ENCODE data around the gene NIT1. TPM values are rescaled to one million over a fixed set of nuclear protein-coding genes. Genes with fewer than 3 reads are reported as not detected.

NIT1 gene
- total RNA-seq, 1 experiment from 2014 or later: 26.8 TPM

GRCh38 chr1:161130266-161130665 is 12.4 kb downstream of the NIT1 start:
- no peak overlapping the region for H2AFZ ChIP-seq
- no peaks in the 10 kb centered on the region for H3K9me2 ChIP-seq (ENCODE audit: insufficient read depth)
- H3K9me3 ChIP-seq (ENCODE audit: insufficient read depth, low read depth): no peaks in the 10 kb centered on the region
- H3K4me1 ChIP-seq (replicated peaks; ENCODE audit: insufficient read depth): peaks cover 21% of the 10 kb centered on the region
- intact Hi-C loops (cut with micrococcal nuclease; ENCODE audit: unreplicated experiment): loop anchor here (10.0 kb wide), 1 partner anchor 135 kb away; no protein-coding TSS in a partner anchor
- H3K4me2 ChIP-seq: no peak overlapping the region; the same call in 1 of the 2 replicates
- no peak overlapping the region for H3K4me3 ChIP-seq
- H3K27ac ChIP-seq: no peak overlapping the region
- 0 out of 2 replicates have a peak, but pooled peaks cover 18% of the 10 kb centered on the region for H3K36me3 ChIP-seq (ENCODE audit: low read depth)
- TF ChIP-seq EZH2 (IDR thresholded peaks at IDR 0.05; ENCODE audit: low read depth): no peak
- no peak for TF ChIP-seq CTCF (conservative IDR thresholded peaks at IDR 0.05)
- CTCF ChIA-PET: interaction anchor here (0.6 kb wide), 1 partner anchor 634 kb away, joined by 8 read pairs; no protein-coding TSS in a partner anchor
- H3K79me2 ChIP-seq (ENCODE audit: low read depth): peaks cover 37% of the 10 kb centered on the region
- H4K20me1 ChIP-seq (ENCODE audit: insufficient read depth): no peaks in the 10 kb centered on the region; the same call in 1 of the 2 replicates
- POLR2A ChIA-PET (ENCODE audit: unreplicated experiment): no interaction called here
- no peaks in the 10 kb centered on the region for H3K27me3 ChIP-seq (ENCODE audit: insufficient read depth, low read depth)
- peaks cover 52% of the 10 kb centered on the region for H3F3A ChIP-seq (ENCODE audit: insufficient read depth, low read depth)
- DNase-seq: no peak
- no TSS peak for BruUV-seq (replicated peaks)

DNA sequence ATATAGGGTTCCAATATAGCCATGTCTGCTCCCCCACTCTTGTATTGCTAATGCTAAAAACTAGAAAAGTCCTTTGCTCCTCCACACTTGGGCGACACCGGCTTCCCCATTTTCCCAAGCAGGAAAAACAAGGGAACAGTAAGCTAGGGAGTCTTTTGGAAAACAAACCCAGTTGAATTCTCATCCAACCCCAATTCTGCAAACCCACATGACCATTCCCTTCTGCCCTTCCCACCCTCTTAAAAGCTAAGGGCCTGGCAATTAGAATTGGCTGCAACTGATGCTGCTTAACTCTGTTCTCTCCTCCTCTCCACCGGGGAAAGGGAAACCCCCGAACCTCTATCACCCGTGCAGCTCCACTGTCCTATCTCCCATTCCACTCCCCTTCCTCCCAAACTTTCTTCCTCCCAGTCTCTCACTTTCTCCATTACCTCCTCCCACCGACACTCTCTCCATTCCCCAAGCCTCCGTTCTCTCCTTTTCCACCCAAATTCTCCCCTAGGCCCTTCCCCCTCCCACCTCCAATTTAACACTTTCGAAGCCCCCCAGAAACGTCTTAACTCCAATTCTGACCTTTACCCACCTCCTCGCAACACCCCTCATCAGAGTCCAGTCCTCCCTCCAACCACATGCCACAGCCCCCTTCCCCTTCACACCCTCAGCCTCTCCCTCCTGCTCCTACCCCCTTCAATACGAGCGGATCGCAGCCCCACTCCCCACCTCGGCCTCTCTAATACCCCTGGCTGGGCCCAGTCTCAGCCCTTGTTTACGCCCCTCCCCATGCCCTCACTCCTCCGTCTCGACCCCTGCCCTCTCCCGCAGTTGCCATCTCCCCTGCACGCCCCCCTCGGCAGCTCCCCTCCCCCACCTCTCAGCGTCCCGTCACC is 13.9 kb downstream of the NIT1 start:
- BruUV-seq (replicated peaks): no TSS peak
- H3K4me2 ChIP-seq: peak overlapping the region; percentile 84
- ChIA-PET CTCF (no interaction called here), POLR2A (ENCODE audit: unreplicated experiment) (interaction anchor here (0.5 to 0.7 kb wide), 3 partner anchors 39 to 104 kb away, joined by 4 to 24 read pairs (median 6); no protein-coding TSS in a partner anchor)
- TF ChIP-seq EZH2 (IDR thresholded peaks at IDR 0.05; ENCODE audit: low read depth) (no peak), CTCF (conservative IDR thresholded peaks at IDR 0.05) (no peak)
- peak overlapping the region; percentile 90 for H2AFZ ChIP-seq
- peak overlapping the region; percentile 91 for H3K27ac ChIP-seq
- H3F3A ChIP-seq (ENCODE audit: insufficient read depth, low read depth): peaks cover 62% of the 10 kb centered on the region
- DNase-seq: no peak
- peak overlapping the region; percentile 66 for H3K4me3 ChIP-seq
- peaks cover 49% of the 10 kb centered on the region for H3K79me2 ChIP-seq (ENCODE audit: low read depth)
- intact Hi-C loops (cut with micrococcal nuclease; ENCODE audit: unreplicated experiment): loop anchor here (2.0 to 10.0 kb wide), 2 partner anchors 33 to 137 kb away; partner anchors contain the start of gene KLHDC9
- no peaks in the 10 kb centered on the region; the same call in 1 of the 2 replicates for H4K20me1 ChIP-seq (ENCODE audit: insufficient read depth)
- H3K4me1 ChIP-seq (replicated peaks; ENCODE audit: insufficient read depth): peaks cover 31% of the 10 kb centered on the region
- no peaks in the 10 kb centered on the region for H3K9me3 ChIP-seq (ENCODE audit: insufficient read depth, low read depth)
- no peaks in the 10 kb centered on the region for H3K27me3 ChIP-seq (ENCODE audit: insufficient read depth, low read depth)
- H3K36me3 ChIP-seq (ENCODE audit: low read depth): 0 out of 2 replicates have a peak, but pooled peaks cover 16% of the 10 kb centered on the region
- H3K9me2 ChIP-seq (ENCODE audit: insufficient read depth): no peaks in the 10 kb centered on the region

DNA sequence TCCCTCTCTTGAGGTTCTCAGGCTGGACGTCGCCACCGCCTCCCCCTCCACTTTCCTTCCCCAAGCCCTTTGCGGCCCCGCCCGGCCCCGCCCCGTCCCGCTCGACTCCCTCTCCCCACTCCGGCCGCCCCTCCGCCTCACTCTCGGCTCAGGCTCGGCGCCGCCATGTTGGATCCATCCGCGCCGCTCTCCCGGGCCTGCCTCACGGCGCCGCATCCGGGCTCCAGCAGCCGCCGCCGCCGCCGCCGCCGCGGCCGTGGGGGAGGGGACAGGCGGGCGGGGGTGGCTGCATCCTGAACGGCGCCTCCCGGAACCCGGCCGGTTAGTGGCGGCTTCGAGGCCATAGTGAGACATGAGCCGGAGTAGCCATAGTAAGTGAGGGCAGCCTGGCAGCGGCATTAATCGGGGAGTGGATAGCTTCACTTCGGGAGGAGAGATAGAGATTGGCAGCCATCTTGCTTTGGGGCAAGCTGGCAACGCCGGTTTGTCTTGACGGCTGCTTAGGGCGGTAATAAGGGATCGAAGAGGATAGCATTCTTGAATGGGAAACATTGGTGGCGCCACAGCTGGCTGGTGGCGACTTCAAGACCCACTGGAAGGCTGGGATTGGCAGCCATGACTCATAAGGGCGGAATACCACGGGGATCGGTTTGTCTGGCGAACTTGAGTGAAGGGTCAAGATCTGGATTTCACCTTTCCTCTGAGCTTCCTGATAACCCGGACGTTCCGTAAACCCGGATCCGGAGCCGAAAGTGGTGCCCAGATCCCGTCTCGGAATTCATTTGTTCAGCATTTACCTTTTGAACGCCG is 14.7 kb downstream of the NIT1 start, which contains the start of gene DEDD:
Gene DEDD (minus strand): TSS at position 258 of the 810 bp plus-strand sequence. CDS start 8,205 bp downstream, outside the sequence.
- Histone ChIP-seq H3K4me3 (peak within 1 kb of the TSS; percentile 66), H3K36me3 (ENCODE audit: low read depth) (0 out of 2 replicates have a peak, but pooled peaks cover 11% of the 10 kb centered on the region), H4K20me1 (ENCODE audit: insufficient read depth) (no peaks in the 10 kb centered on the region; the same call in 1 of the 2 replicates), H3K27me3 (ENCODE audit: insufficient read depth, low read depth) (no peaks in the 10 kb centered on the region), H3K4me2 (peak within 1 kb of the TSS; percentile 84), H3K4me1 (replicated peaks; ENCODE audit: insufficient read depth) (peaks cover 33% of the 10 kb centered on the region), H3K9me3 (ENCODE audit: insufficient read depth, low read depth) (no peaks in the 10 kb centered on the region), H3F3A (ENCODE audit: insufficient read depth, low read depth) (peaks cover 62% of the 10 kb centered on the region), H3K9me2 (ENCODE audit: insufficient read depth) (no peaks in the 10 kb centered on the region), H2AFZ (peak within 1 kb of the TSS; percentile 90), H3K79me2 (ENCODE audit: low read depth) (peaks cover 49% of the 10 kb centered on the region), H3K27ac (peak within 1 kb of the TSS; percentile 91)
- ChIA-PET CTCF (interaction anchor here (0.7 kb wide), 1 partner anchor 29 kb away, joined by 3 read pairs; no protein-coding TSS in a partner anchor), POLR2A (ENCODE audit: unreplicated experiment) (interaction anchor here (0.6 to 0.7 kb wide), 5 partner anchors 12 to 98 kb away, joined by 3 to 6 read pairs (median 5); partner anchors contain the start of genes B4GALT3 and TOMM40L)
- no peak for TF ChIP-seq CTCF (conservative IDR thresholded peaks at IDR 0.05)
- TF ChIP-seq EZH2 (IDR thresholded peaks at IDR 0.05; ENCODE audit: low read depth): no peak
- TSS peak; percentile 59 for BruUV-seq (replicated peaks)
- peak; percentile 84 to 92 for DNase-seq
- intact Hi-C loops (cut with micrococcal nuclease; ENCODE audit: unreplicated experiment): loop anchor here (1.0 to 10.0 kb wide), 3 partner anchors 34 to 138 kb away; partner anchors contain the start of genes B4GALT3 and KLHDC9

Data from PC-9 (cell line).